K562 (cell line): ENCODE data around the gene PMPCA. TPM values are rescaled to one million over a fixed set of nuclear protein-coding genes. Genes with fewer than 3 reads are reported as not detected.

ENCODE experiments used
- CREB3 ChIP-seq: fragments of 450-650 bp; conservative IDR thresholded peaks from 2 replicates; pipeline ENCODE4 v1.6.1; 2016; ENCODE audit warnings: missing genetic modification characterization, low read depth, mild to moderate bottlenecking, missing compliant biosample characterization, moderate library complexity
- CREBBP ChIP-seq: IDR thresholded peaks from one replicate; pipeline ENCODE4 v1.6.1; 2012; ENCODE audit warnings: low read depth, mild to moderate bottlenecking, control low read depth, inconsistent platforms, low read length
- ELF1 ChIP-seq: fragments of 200-800 bp; sonication (Bioruptor generic); IDR thresholded peaks from 2 replicates; pipeline ENCODE4 v1.6.1; 2016; ENCODE audit warnings: missing genetic modification characterization, missing compliant biosample characterization
- ETS2 ChIP-seq: IDR thresholded peaks from 2 replicates; pipeline ENCODE4 v1.6.1; 2016; ENCODE audit warnings: borderline replicate concordance, missing genetic modification characterization, mild to moderate bottlenecking, moderate library complexity, missing compliant biosample characterization; ENCODE audit not compliant: poor library complexity, severe bottlenecking
- HMGN3 ChIP-seq: IDR thresholded peaks from 2 replicates; pipeline ENCODE4 v1.6.1; 2011; ENCODE audit warnings: borderline replicate concordance, low read depth, mild to moderate bottlenecking, mixed read lengths, low read length; ENCODE audit not compliant: insufficient read length; ENCODE audit errors: extremely low read depth
- PHF8 ChIP-seq: fragments of 200-600 bp; sonication (generic); IDR thresholded peaks from 2 replicates; pipeline ENCODE4 v1.6.1; 2012; ENCODE audit warnings: mixed run types, mild to moderate bottlenecking, inconsistent platforms, low read length, moderate library complexity, borderline replicate concordance
- RBM25 ChIP-seq: fragments of 200-400 bp; formaldehyde crosslinking; IDR thresholded peaks from 2 replicates; pipeline ENCODE4 v1.6.1; 2018; ENCODE audit warnings: low read length, low read depth, moderate library complexity; ENCODE audit not compliant: severe bottlenecking
- RCOR1 ChIP-seq, 2 experiments: IDR thresholded peaks; 2 replicates each; pipeline ENCODE4 v1.6.1; 2012; ENCODE audit warnings: low read depth in 2 of 2, low read length in 2 of 2, borderline replicate concordance in 1 of 2, improper control_type of control experiment in 1 of 2
- polyA plus RNA-seq, 8 experiments: library from polyadenylated mRNA; depleted of rRNA in 4 of 8; stranded (reverse) in 5 of 8; unstranded in 3 of 8; fragments of >200 nt; fragmentation: Nextera tagmentation in 2 of 8; fragmentation: Illumina TruSeq in 1 of 8; extraction: Ambion mirVana in 2 of 8; extraction: Trizol in 1 of 8; gene quantifications; 2 replicates each; pipeline versions ENCODE4 v1.2.1 to v1.2.3, GENCODE V29; 2011 to 2014; ENCODE audit warnings: inconsistent platforms in 1 of 8, missing spikeins in 1 of 8
- total RNA-seq, 7 experiments: library from RNA; depleted of rRNA in 6 of 7; stranded (reverse); fragments of >200 nt in 6 of 7; fragmentation: Illumina TruSeq in 2 of 7; extraction: Trizol in 2 of 7; gene quantifications; 2 replicates each; pipeline versions ENCODE4 v1.2.1 to v1.2.3, GENCODE V29; 2011 to 2021; ENCODE audit warnings: low replicate concordance in 1 of 7
- TF ChIP-seq, protein P1 (sequence below), 2 experiments: fragments of 450-650 bp in 1 of 2; sonication (generic) in 1 of 2; formaldehyde crosslinking in 1 of 2; IDR thresholded peaks; 2 replicates each; pipeline versions ENCODE4 v1.7.1 to v1.9.0; 2016 to 2022; ENCODE audit warnings: inconsistent platforms in 1 of 2, mild to moderate bottlenecking in 1 of 2, missing genetic modification reagents in 1 of 2
- TF ChIP-seq, protein P2 (sequence below): fragments of 450-650 bp; IDR thresholded peaks from 2 replicates; pipeline ENCODE4 v1.6.1; 2018; ENCODE audit not compliant: partially characterized antibody

Gene PMPCA
- total and polyA plus RNA-seq, 9 of the 15 experiments (the other 6 are each of a cell fraction or from before 2014, with no cell fraction given): 23.9 to 143 (median 86.6) TPM

GRCh38 chr9:136400038-136400834, 10.2 kb upstream of the PMPCA start, which contains the start of gene SNAPC4 (continued):
- TF ChIP-seq, protein P1, sequence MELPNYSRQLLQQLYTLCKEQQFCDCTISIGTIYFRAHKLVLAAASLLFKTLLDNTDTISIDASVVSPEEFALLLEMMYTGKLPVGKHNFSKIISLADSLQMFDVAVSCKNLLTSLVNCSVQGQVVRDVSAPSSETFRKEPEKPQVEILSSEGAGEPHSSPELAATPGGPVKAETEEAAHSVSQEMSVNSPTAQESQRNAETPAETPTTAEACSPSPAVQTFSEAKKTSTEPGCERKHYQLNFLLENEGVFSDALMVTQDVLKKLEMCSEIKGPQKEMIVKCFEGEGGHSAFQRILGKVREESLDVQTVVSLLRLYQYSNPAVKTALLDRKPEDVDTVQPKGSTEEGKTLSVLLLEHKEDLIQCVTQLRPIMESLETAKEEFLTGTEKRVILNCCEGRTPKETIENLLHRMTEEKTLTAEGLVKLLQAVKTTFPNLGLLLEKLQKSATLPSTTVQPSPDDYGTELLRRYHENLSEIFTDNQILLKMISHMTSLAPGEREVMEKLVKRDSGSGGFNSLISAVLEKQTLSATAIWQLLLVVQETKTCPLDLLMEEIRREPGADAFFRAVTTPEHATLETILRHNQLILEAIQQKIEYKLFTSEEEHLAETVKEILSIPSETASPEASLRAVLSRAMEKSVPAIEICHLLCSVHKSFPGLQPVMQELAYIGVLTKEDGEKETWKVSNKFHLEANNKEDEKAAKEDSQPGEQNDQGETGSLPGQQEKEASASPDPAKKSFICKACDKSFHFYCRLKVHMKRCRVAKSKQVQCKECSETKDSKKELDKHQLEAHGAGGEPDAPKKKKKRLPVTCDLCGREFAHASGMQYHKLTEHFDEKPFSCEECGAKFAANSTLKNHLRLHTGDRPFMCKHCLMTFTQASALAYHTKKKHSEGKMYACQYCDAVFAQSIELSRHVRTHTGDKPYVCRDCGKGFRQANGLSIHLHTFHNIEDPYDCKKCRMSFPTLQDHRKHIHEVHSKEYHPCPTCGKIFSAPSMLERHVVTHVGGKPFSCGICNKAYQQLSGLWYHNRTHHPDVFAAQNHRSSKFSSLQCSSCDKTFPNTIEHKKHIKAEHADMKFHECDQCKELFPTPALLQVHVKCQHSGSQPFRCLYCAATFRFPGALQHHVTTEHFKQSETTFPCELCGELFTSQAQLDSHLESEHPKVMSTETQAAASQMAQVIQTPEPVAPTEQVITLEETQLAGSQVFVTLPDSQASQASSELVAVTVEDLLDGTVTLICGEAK (IDR thresholded peaks at IDR 0.05): peak; percentile 93
- TF ChIP-seq, protein P1 (CRISPR knock-in tag; IDR thresholded peaks at IDR 0.05): no peak
- TF ChIP-seq RCOR1 (IDR thresholded peaks at IDR 0.05; ENCODE audit: borderline replicate concordance in 1 of 2, low read depth in 2 of 2, low read length in 2 of 2) (peak in 1 of 2 experiments; percentile 25; a peak in 1 of 4 replicates), RBM25 (no peak), CREBBP (no peak), ETS2 (tag) (no peak), CREB3 (tag) (no peak), ELF1 (tag) (peak; percentile 65), PHF8 (peak; percentile 87; the same call in 1 of the 2 replicates), HMGN3 (peak; percentile 82)
- TF ChIP-seq, protein P2, sequence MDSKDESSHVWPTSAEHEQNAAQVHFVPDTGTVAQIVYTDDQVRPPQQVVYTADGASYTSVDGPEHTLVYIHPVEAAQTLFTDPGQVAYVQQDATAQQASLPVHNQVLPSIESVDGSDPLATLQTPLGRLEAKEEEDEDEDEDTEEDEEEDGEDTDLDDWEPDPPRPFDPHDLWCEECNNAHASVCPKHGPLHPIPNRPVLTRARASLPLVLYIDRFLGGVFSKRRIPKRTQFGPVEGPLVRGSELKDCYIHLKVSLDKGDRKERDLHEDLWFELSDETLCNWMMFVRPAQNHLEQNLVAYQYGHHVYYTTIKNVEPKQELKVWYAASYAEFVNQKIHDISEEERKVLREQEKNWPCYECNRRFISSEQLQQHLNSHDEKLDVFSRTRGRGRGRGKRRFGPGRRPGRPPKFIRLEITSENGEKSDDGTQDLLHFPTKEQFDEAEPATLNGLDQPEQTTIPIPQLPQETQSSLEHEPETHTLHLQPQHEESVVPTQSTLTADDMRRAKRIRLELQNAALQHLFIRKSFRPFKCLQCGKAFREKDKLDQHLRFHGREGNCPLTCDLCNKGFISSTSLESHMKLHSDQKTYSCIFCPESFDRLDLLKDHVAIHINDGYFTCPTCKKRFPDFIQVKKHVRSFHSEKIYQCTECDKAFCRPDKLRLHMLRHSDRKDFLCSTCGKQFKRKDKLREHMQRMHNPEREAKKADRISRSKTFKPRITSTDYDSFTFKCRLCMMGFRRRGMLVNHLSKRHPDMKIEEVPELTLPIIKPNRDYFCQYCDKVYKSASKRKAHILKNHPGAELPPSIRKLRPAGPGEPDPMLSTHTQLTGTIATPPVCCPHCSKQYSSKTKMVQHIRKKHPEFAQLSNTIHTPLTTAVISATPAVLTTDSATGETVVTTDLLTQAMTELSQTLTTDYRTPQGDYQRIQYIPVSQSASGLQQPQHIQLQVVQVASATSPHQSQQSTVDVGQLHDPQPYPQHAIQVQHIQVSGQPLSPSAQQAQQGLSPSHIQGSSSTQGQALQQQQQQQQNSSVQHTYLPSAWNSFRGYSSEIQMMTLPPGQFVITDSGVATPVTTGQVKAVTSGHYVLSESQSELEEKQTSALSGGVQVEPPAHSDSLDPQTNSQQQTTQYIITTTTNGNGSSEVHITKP: no peak
